Caco-2 (cell line): Measurements from ENCODE around the gene PIGU. TPM values are rescaled to one million over a fixed set of nuclear protein-coding genes. Genes with fewer than 3 reads are reported as not detected.

Experiments
- BruUV-seq: library from RNA; stranded (reverse); fragments of 400-500 nt; replicated peaks from 2 replicates; lab custom pipeline; 2021; lab: Mats Ljungman, UMichigan
- CTCF ChIA-PET: fragments of 300-600 bp; sonication (Branson Sonifier 250); formaldehyde crosslinking; loops from one replicate; lab custom pipeline; 2022; ENCODE audit warnings: antibody characterized with exemption; lab: Charles Lee
- POLR2A ChIA-PET: fragments of 300-600 bp; sonication (Branson Sonifier 250); formaldehyde crosslinking; loops from one replicate; lab custom pipeline; 2022; ENCODE audit warnings: antibody characterized with exemption; lab: Charles Lee
- DNase-seq, 2 experiments: peaks; one replicate each; pipeline versions ENCODE4 v3.0.0 to v3.0.0-alpha.2; 2020 to 2022
- H3K27me3 ChIP-seq: replicated peaks from 2 replicates; pipeline ENCODE4 v1.6.0; 2011; ENCODE audit warnings: low read length; ENCODE audit not compliant: control insufficient read depth, insufficient read depth
- H3K36me3 ChIP-seq: 2 replicates; pipeline ENCODE4 v1.5.1; 2011; ENCODE audit warnings: low read length; ENCODE audit not compliant: control insufficient read depth, insufficient read depth
- H3K4me1 ChIP-seq: fragments of 250-450 bp; sonication (Bioruptor Pico); 2 replicates; pipeline ENCODE4 v1.5.1; 2020; ENCODE audit warnings: mild to moderate bottlenecking
- H3K4me3 ChIP-seq: 2 replicates; pipeline ENCODE4 v1.5.1; 2011; ENCODE audit warnings: low read depth, mild to moderate bottlenecking, control low read depth, low read length
- H3K9me3 ChIP-seq: fragments of 250-450 bp; sonication (Bioruptor Pico); 2 replicates; pipeline ENCODE4 v1.5.1; 2020; ENCODE audit warnings: mild to moderate bottlenecking, moderate library complexity
- H3K27ac Mint-ChIP-seq: one replicate; pipeline ENCODE4 v1.8.0; 2022; ENCODE audit warnings: mixed read lengths; ENCODE audit not compliant: unreplicated experiment
- H3K27me3 Mint-ChIP-seq: one replicate; pipeline ENCODE4 v1.8.0; 2022; ENCODE audit warnings: mixed read lengths; ENCODE audit not compliant: insufficient read depth, unreplicated experiment
- H3K36me3 Mint-ChIP-seq: one replicate; pipeline ENCODE4 v1.8.0; 2022; ENCODE audit warnings: mild to moderate bottlenecking, mixed read lengths; ENCODE audit not compliant: insufficient read depth, unreplicated experiment
- H3K4me1 Mint-ChIP-seq: one replicate; pipeline ENCODE4 v1.8.0; 2022; ENCODE audit warnings: low read depth, mixed read lengths; ENCODE audit not compliant: unreplicated experiment
- H3K4me3 Mint-ChIP-seq: one replicate; pipeline ENCODE4 v1.8.0; 2022; ENCODE audit warnings: mild to moderate bottlenecking, moderate library complexity, mixed read lengths; ENCODE audit not compliant: unreplicated experiment
- H3K9me3 Mint-ChIP-seq: one replicate; pipeline ENCODE4 v1.8.0; 2022; ENCODE audit warnings: mixed read lengths; ENCODE audit not compliant: unreplicated experiment
- CTCF ChIP-seq, 2 experiments: fragments of 200-600 bp in 1 of 2; IDR thresholded peaks; 1 replicate in 1 of 2; 2 replicates in 1 of 2; pipeline versions ENCODE4 v1.5.1 to v1.8.0; 2011 to 2022; ENCODE audit warnings: antibody characterized with exemption in 1 of 2, control low read depth in 1 of 2, inconsistent platforms in 1 of 2, low read depth in 1 of 2, low read length in 1 of 2, mild to moderate bottlenecking in 1 of 2, moderate library complexity in 1 of 2; ENCODE audit not compliant: insufficient read depth in 1 of 2, severe bottlenecking in 1 of 2, unreplicated experiment in 1 of 2
- intact Hi-C: fragments of 100-400 bp; cut with micrococcal nuclease; formaldehyde crosslinking; loops from one replicate; pipeline ENCODE4 v1.10.0; 2022; ENCODE audit not compliant: unreplicated experiment
- total RNA-seq: library from RNA; stranded (reverse); gene quantifications from 2 replicates; pipeline ENCODE4 v1.2.3, GENCODE V29; 2022

The PIGU gene
- total RNA-seq, 1 experiment from 2014 or later, result 61.7 TPM

DNA sequence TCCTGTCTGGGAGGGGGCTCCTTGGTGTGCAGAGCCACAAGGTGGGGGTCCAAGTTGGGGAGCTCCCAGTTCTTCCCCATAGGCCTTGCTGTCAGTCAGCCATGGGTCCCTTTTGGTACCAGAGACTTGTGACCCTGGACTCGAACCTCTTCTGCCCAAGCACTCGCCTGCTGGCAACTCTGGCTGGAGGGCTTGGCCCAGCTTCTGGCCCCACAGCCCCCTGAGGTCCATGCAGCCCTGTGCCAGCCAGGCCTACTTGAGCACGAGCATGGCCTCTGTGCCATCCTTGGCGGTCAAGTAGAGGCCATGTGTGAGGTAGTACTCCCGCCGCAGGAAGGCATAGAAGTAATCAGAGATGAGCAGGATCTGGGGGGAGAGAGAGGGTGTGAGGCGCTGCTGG, 116.3 kb downstream of the PIGU start:
- no peaks in the 10 kb centered on the region for H3K4me1 Mint-ChIP-seq
- H3K27ac Mint-ChIP-seq, result no peak overlapping the region
- Histone ChIP-seq H3K9me3 (no peaks in the 10 kb centered on the region), H3K36me3 (no peaks in the 10 kb centered on the region), H3K4me1 (no peaks in the 10 kb centered on the region), H3K27me3 (no peaks in the 10 kb centered on the region), H3K4me3 (no peak overlapping the region)
- intact Hi-C loops, result no loop called here
- no peaks in the 10 kb centered on the region for H3K9me3 Mint-ChIP-seq
- no TSS peak for BruUV-seq
- no peak for DNase-seq
- POLR2A ChIA-PET, result no interaction called here
- TF ChIP-seq CTCF (IDR thresholded peaks at IDR 0.05; ENCODE audit: insufficient read depth in 1 of 2, low read depth in 1 of 2, low read length in 1 of 2, severe bottlenecking in 1 of 2, unreplicated experiment in 1 of 2), result no peak
- no peak overlapping the region for H3K4me3 Mint-ChIP-seq
- H3K36me3 Mint-ChIP-seq, result peaks cover 5% of the 10 kb centered on the region
- no peaks in the 10 kb centered on the region for H3K27me3 Mint-ChIP-seq
- CTCF ChIA-PET, result no interaction called here

DNA sequence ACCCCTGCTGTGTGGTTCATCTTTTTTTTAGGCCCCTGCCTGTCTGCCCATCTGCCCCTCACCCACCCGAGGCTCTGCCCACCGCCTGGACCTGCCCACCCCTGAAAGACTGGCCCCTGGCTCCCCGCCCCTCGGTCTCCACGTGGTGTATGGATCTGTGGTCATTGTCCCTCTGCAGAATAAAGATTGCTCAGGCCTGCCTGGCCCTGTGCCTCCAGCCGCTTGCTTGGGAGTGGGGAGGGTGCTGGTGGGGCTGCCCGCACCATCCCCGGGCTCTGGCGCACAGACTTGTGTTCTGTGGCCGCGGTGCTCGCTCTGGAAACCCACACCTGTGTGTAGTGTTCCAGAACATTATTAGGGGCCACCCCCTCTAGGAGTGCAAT, 116.8 kb downstream of the PIGU start:
- H3K4me3 Mint-ChIP-seq, result no peak overlapping the region
- H3K36me3 Mint-ChIP-seq, result peaks cover 5% of the 10 kb centered on the region
- Histone ChIP-seq H3K27me3 (no peaks in the 10 kb centered on the region), H3K36me3 (no peaks in the 10 kb centered on the region), H3K4me1 (no peaks in the 10 kb centered on the region), H3K9me3 (no peaks in the 10 kb centered on the region), H3K4me3 (no peak overlapping the region)
- intact Hi-C loops, result no loop called here
- no peak overlapping the region for H3K27ac Mint-ChIP-seq
- H3K27me3 Mint-ChIP-seq, result no peaks in the 10 kb centered on the region
- H3K4me1 Mint-ChIP-seq, result no peaks in the 10 kb centered on the region
- TF ChIP-seq CTCF (IDR thresholded peaks at IDR 0.05; ENCODE audit: insufficient read depth in 1 of 2, low read depth in 1 of 2, low read length in 1 of 2, severe bottlenecking in 1 of 2, unreplicated experiment in 1 of 2), result no peak
- H3K9me3 Mint-ChIP-seq, result no peaks in the 10 kb centered on the region
- DNase-seq, result no peak
- no TSS peak for BruUV-seq
- CTCF ChIA-PET, result no interaction called here
- POLR2A ChIA-PET, result no interaction called here

GRCh38 chr20:34559311-34560140, 117.4 kb downstream of the PIGU start:
- Mint-ChIP-seq H3K4me3 (no peak overlapping the region), H3K27me3 (no peaks in the 10 kb centered on the region), H3K9me3 (no peaks in the 10 kb centered on the region), H3K27ac (no peak overlapping the region), H3K36me3 (peaks cover 5% of the 10 kb centered on the region), H3K4me1 (no peaks in the 10 kb centered on the region)
- BruUV-seq, result no TSS peak
- Histone ChIP-seq H3K4me3 (no peak overlapping the region), H3K36me3 (no peaks in the 10 kb centered on the region), H3K4me1 (no peaks in the 10 kb centered on the region), H3K27me3 (no peaks in the 10 kb centered on the region), H3K9me3 (no peaks in the 10 kb centered on the region)
- POLR2A ChIA-PET, result no interaction called here
- CTCF ChIA-PET, result interaction anchor here (0.5 kb wide), 1 partner anchor 140 kb away, joined by 12 read pairs; no protein-coding TSS in a partner anchor
- DNase-seq, result no peak
- no peak for TF ChIP-seq CTCF (IDR thresholded peaks at IDR 0.05; ENCODE audit: insufficient read depth in 1 of 2, low read depth in 1 of 2, low read length in 1 of 2, severe bottlenecking in 1 of 2, unreplicated experiment in 1 of 2)
- intact Hi-C loops, result no loop called here
